ENCODE data around the gene VTI1A.

DNA sequence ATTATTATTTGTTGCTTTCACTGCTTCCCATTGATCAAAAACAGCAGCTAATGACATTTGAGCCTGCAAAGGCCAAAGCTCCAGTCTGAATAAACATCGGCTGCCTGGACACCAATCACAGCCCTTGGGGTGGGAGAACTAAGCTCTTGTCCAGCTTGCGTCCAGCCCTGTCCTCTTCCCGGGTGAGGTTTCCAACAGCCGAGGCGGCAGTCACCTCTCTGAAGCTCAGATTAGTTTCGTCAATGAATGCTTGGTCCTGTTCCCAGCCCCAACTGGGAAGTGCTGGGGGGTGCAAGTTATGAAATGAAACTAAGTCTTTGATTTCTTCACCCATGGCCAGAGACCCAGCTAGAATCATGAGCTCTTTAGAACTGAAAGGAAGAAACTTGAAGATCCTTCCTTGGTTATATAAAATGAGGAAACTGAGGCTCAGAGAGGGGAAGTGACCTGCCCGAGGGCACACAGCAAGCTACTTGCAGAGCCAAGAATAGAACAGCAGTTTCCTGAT, 389.0 kb downstream of the VTI1A start:
- TF ChIP-seq, protein P1, sequence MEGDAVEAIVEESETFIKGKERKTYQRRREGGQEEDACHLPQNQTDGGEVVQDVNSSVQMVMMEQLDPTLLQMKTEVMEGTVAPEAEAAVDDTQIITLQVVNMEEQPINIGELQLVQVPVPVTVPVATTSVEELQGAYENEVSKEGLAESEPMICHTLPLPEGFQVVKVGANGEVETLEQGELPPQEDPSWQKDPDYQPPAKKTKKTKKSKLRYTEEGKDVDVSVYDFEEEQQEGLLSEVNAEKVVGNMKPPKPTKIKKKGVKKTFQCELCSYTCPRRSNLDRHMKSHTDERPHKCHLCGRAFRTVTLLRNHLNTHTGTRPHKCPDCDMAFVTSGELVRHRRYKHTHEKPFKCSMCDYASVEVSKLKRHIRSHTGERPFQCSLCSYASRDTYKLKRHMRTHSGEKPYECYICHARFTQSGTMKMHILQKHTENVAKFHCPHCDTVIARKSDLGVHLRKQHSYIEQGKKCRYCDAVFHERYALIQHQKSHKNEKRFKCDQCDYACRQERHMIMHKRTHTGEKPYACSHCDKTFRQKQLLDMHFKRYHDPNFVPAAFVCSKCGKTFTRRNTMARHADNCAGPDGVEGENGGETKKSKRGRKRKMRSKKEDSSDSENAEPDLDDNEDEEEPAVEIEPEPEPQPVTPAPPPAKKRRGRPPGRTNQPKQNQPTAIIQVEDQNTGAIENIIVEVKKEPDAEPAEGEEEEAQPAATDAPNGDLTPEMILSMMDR (IDR thresholded peaks at IDR 0.05), result no peak
- TF ChIP-seq POLR2A (IDR thresholded peaks at IDR 0.05), result no peak

All from esophagus squamous epithelium (tissue), 4 donors.